GM19023 (cell line): ENCODE measurements around the gene ZNF236.

Experiments
- ATAC-seq: cut with Tn5 transposase; IDR thresholded peaks from one replicate; pipeline ENCODE4 v1.9.1; 2021; ENCODE audit warnings: mild to moderate bottlenecking, moderate library complexity; ENCODE audit not compliant: unreplicated experiment

The ZNF236 gene

GRCh38 chr18:76897257-76897656 is 74.9 kb downstream of the ZNF236 start:
- ATAC-seq: no peak

- no peak for ATAC-seq
These were observed 81.0 kb downstream of the ZNF236 start for GRCh38 chr18:76903386-76903785.

GRCh38 chr18:76905821-76906220 is 83.5 kb downstream of the ZNF236 start:
- ATAC-seq: no peak

GRCh38 chr18:76908277-76908676 is 85.9 kb downstream of the ZNF236 start:
- no peak for ATAC-seq

- no peak for ATAC-seq
These were observed 87.1 kb downstream of the ZNF236 start for GRCh38 chr18:76909439-76909838.

GRCh38 chr18:76911440-76911839 is 89.1 kb downstream of the ZNF236 start:
- no peak for ATAC-seq

GRCh38 chr18:76913583-76913982 is 91.2 kb downstream of the ZNF236 start:
- no peak for ATAC-seq

- ATAC-seq: peak; percentile 55
These were observed 92.0 kb downstream of the ZNF236 start for GRCh38 chr18:76914314-76914713.

GRCh38 chr18:76914796-76915195 is 92.4 kb downstream of the ZNF236 start:
- ATAC-seq: no peak

GRCh38 chr18:76915456-76915855 is 93.1 kb downstream of the ZNF236 start:
- no peak for ATAC-seq

GRCh38 chr18:76920974-76921373 is 98.6 kb downstream of the ZNF236 start:
- no peak for ATAC-seq

GRCh38 chr18:76922107-76922506 is 99.8 kb downstream of the ZNF236 start:
- ATAC-seq: peak; percentile 98

GRCh38 chr18:76923485-76924085 is 101.2 kb downstream of the ZNF236 start:
- ATAC-seq: no peak

- no peak for ATAC-seq
These were observed 103.1 kb downstream of the ZNF236 start for GRCh38 chr18:76925501-76925900.

- ATAC-seq: no peak
These were observed 104.9 kb downstream of the ZNF236 start for GRCh38 chr18:76927223-76927725.

GRCh38 chr18:76928179-76928868 is 106.0 kb downstream of the ZNF236 start:
- no peak for ATAC-seq

GRCh38 chr18:76931171-76931570 is 108.8 kb downstream of the ZNF236 start:
- ATAC-seq: no peak

GRCh38 chr18:76932026-76932819 is 109.9 kb downstream of the ZNF236 start:
- no peak for ATAC-seq

GRCh38 chr18:76935722-76936337 is 113.5 kb downstream of the ZNF236 start:
- ATAC-seq: no peak

GRCh38 chr18:76936877-76937276 is 114.5 kb downstream of the ZNF236 start:
- no peak for ATAC-seq

GRCh38 chr18:76937597-76937996 is 115.2 kb downstream of the ZNF236 start:
- ATAC-seq: no peak
